Endothelial cell of umbilical vein (primary cell): ENCODE data around the gene DMBT1. TPM values are rescaled to one million over a fixed set of nuclear protein-coding genes. Genes with fewer than 3 reads are reported as not detected.

Source experiments
- BruUV-seq: library from RNA; stranded (reverse); fragments of 400-500 nt; replicated peaks from 2 replicates; lab custom pipeline; 2021; lab: Mats Ljungman, UMichigan
- CTCF ChIA-PET: fragments of 300-600, 350-600 bp; sonication (Branson Sonifier 250); formaldehyde crosslinking; loops from one replicate; lab custom pipeline; 2021; ENCODE audit warnings: antibody characterized with exemption, inconsistent platforms; lab: Charles Lee
- POLR2A ChIA-PET: fragments of 300-600, 350-600 bp; sonication (Branson Sonifier 250); formaldehyde crosslinking; loops from one replicate; lab custom pipeline; 2021; ENCODE audit warnings: antibody characterized with exemption, inconsistent platforms; lab: Charles Lee
- DNase-seq: peaks from one replicate; pipeline ENCODE4 v3.0.0-alpha.2; 2011; ENCODE audit warnings: low read depth, low spot score
- FAIRE-seq: peaks from 2 replicates; lab custom pipeline; 2011; peaks lifted over from hg19 to GRCh38; lab: Jason Lieb, UNC
- H2AFZ ChIP-seq: 2 replicates; pipeline ENCODE4 v1.6.0; 2012; ENCODE audit warnings: low read depth, low read length, control low read depth, inconsistent platforms
- H3K27ac ChIP-seq: 2 replicates; pipeline ENCODE4 v1.5.1; 2011; ENCODE audit warnings: low read depth, mild to moderate bottlenecking, control low read depth, low read length, moderate library complexity; ENCODE audit not compliant: insufficient read depth
- H3K27me3 ChIP-seq, 2 experiments: 2 replicates each; pipeline versions ENCODE4 v1.6.0 to v1.6.1; 2011; ENCODE audit warnings: low read length in 2 of 2, mixed read lengths in 1 of 2; ENCODE audit not compliant: control insufficient read depth in 2 of 2, insufficient read depth in 2 of 2
- H3K36me3 ChIP-seq, 2 experiments: 2 replicates in 1 of 2; 3 replicates in 1 of 2; pipeline ENCODE4 v1.5.1; 2011; ENCODE audit warnings: low read length in 2 of 2, mild to moderate bottlenecking in 1 of 2, moderate library complexity in 1 of 2; ENCODE audit not compliant: control insufficient read depth in 2 of 2, insufficient read depth in 2 of 2; ENCODE audit errors: extremely low read depth in 1 of 2
- H3K4me1 ChIP-seq: 3 replicates; pipeline ENCODE4 v1.5.1; 2011; ENCODE audit warnings: mild to moderate bottlenecking, low read length; ENCODE audit not compliant: control insufficient read depth, insufficient read depth; ENCODE audit errors: extremely low read depth
- H3K4me2 ChIP-seq: 2 replicates; pipeline ENCODE4 v1.6.1; 2011; ENCODE audit warnings: low read length, control low read depth, mixed read lengths; ENCODE audit not compliant: insufficient read depth
- H3K4me3 ChIP-seq, 3 experiments: fragments of 200-600 bp in 1 of 3; sonication (generic), shearing (Covaris generic) in 1 of 3; replicated peaks in 1 of 3; 2 replicates each; pipeline ENCODE4 v1.5.1; 2011 to 2016; ENCODE audit warnings: control low read depth in 3 of 3, low read length in 3 of 3, mild to moderate bottlenecking in 2 of 3, inconsistent platforms in 1 of 3, low read depth in 1 of 3, moderate library complexity in 1 of 3; ENCODE audit not compliant: insufficient read depth in 1 of 3
- H3K79me2 ChIP-seq: 2 replicates; pipeline ENCODE4 v1.6.0; 2012; ENCODE audit warnings: low read length, inconsistent platforms; ENCODE audit not compliant: control insufficient read depth, insufficient read depth
- H3K9ac ChIP-seq: replicated peaks from 2 replicates; pipeline ENCODE3; 2011; ENCODE audit warnings: low read length, control low read depth; ENCODE audit not compliant: insufficient read depth; ENCODE audit errors: extremely low read depth
- H3K9me1 ChIP-seq: replicated peaks from 3 replicates; pipeline ENCODE4 v1.6.0; 2011; ENCODE audit warnings: mild to moderate bottlenecking, low read length; ENCODE audit not compliant: control insufficient read depth, insufficient read depth; ENCODE audit errors: extremely low read depth
- H3K9me3 ChIP-seq: replicated peaks from 2 replicates; pipeline ENCODE4 v1.5.1; 2012; ENCODE audit warnings: low read length, inconsistent platforms; ENCODE audit not compliant: control insufficient read depth, insufficient read depth
- H4K20me1 ChIP-seq: replicated peaks from 2 replicates; pipeline ENCODE3; 2011; ENCODE audit warnings: mild to moderate bottlenecking, low read length; ENCODE audit not compliant: control insufficient read depth, insufficient read depth; ENCODE audit errors: extremely low read depth
- CTCF ChIP-seq, 2 donors: IDR thresholded peaks; 1 replicate in 1 of 2; 2 replicates in 1 of 2; pipeline ENCODE4 v1.5.1; 2011; ENCODE audit warnings: low read length in 2 of 2, mild to moderate bottlenecking in 2 of 2, moderate library complexity in 2 of 2, control low read depth in 1 of 2, inconsistent platforms in 1 of 2, low read depth in 1 of 2; ENCODE audit not compliant: insufficient read depth in 1 of 2; ENCODE audit errors: extremely low read depth in 1 of 2
- EZH2 ChIP-seq: IDR thresholded peaks from 2 replicates; pipeline ENCODE4 v1.6.1; 2012; ENCODE audit warnings: borderline replicate concordance, low read depth, mild to moderate bottlenecking, moderate library complexity, low read length, inconsistent platforms; ENCODE audit not compliant: severe bottlenecking
- FOS ChIP-seq: IDR thresholded peaks from 2 replicates; pipeline ENCODE4 v1.6.1; 2011; ENCODE audit warnings: mild to moderate bottlenecking, low read length, moderate library complexity, borderline replicate concordance; ENCODE audit not compliant: insufficient read depth
- GATA2 ChIP-seq: IDR thresholded peaks from 2 replicates; pipeline ENCODE4 v1.7.0; 2011; ENCODE audit warnings: low read depth, mild to moderate bottlenecking, moderate library complexity, mixed read lengths, low read length; ENCODE audit not compliant: insufficient read length, insufficient read depth
- JUN ChIP-seq: IDR thresholded peaks from 2 replicates; pipeline ENCODE4 v1.6.1; 2011; ENCODE audit warnings: borderline replicate concordance, low read depth; ENCODE audit not compliant: insufficient read length, insufficient read depth
- MAX ChIP-seq: IDR thresholded peaks from 2 replicates; pipeline ENCODE4 v1.6.1; 2011; ENCODE audit not compliant: insufficient read depth, insufficient read length
- MYC ChIP-seq: IDR thresholded peaks from one replicate; pipeline ENCODE4 v1.6.1; 2011; ENCODE audit warnings: mild to moderate bottlenecking, low read depth, low read length
- POLR2A ChIP-seq: IDR thresholded peaks from 2 replicates; pipeline ENCODE4 v1.6.1; 2012; ENCODE audit warnings: low read depth, mild to moderate bottlenecking, control low read depth, low read length
- POLR2AphosphoS5 ChIP-seq: IDR thresholded peaks from 2 replicates; pipeline ENCODE4 v1.6.1; 2012; ENCODE audit warnings: low read depth, mild to moderate bottlenecking, control low read depth, low read length, moderate library complexity; ENCODE audit not compliant: insufficient read depth
- dilution Hi-C: fragments of 300-500 bp; cut with MboI; formaldehyde crosslinking; loops from one replicate; pipeline ENCODE4 v1.15.0; 2019; ENCODE audit warnings: low sequenced_read_pairs; ENCODE audit not compliant: extremely low pct_ligation_motif_present
- intact Hi-C: fragments of 100-400 bp; cut with micrococcal nuclease; formaldehyde crosslinking; loops from one replicate; pipeline ENCODE4 v1.10.0; 2022
- polyA plus RNA-seq, 4 experiments: library from polyadenylated mRNA; depleted of rRNA in 3 of 4; stranded (reverse) in 3 of 4; unstranded in 1 of 4; fragments of >200 nt; gene quantifications; 2 replicates each; pipeline versions ENCODE4 v1.2.1 to v1.2.3, GENCODE V29; 2011 to 2012; ENCODE audit warnings: missing spikeins in 1 of 4
- total RNA-seq: library from RNA; stranded (reverse); gene quantifications from 2 replicates; pipeline ENCODE4 v1.2.3, GENCODE V29; 2021

DMBT1 gene
- total and polyA plus RNA-seq, 2 donors (not counting 3 experiments of a cell fraction or from before 2014, with no cell fraction given) = 0.01 TPM; not detected in 1

GRCh38 chr10:122673731-122674130 lies 113.2 kb downstream of the DMBT1 start:
- Histone ChIP-seq H3K27ac (no peak overlapping the region), H3K4me2 (no peak overlapping the region), H3K4me1 (no peaks in the 10 kb centered on the region), H3K9me1 (no peaks in the 10 kb centered on the region), H2AFZ (no peak overlapping the region), H3K9me3 (no peaks in the 10 kb centered on the region), H3K79me2 (no peaks in the 10 kb centered on the region), H3K4me3 (no peak overlapping the region), H3K27me3 (no peaks in the 10 kb centered on the region), H3K36me3 (no peaks in the 10 kb centered on the region), H4K20me1 (no peaks in the 10 kb centered on the region), H3K9ac (no peak overlapping the region)
- intact Hi-C loops (no loop called here), dilution Hi-C loops (no loop called here)
- FAIRE-seq (no peak), DNase-seq (no peak)
- no peak for TF ChIP-seq EZH2
- no peak for TF ChIP-seq POLR2A
- no peak for TF ChIP-seq MYC
- no peak for TF ChIP-seq CTCF (IDR thresholded peaks at IDR 0.05; ENCODE audit: extremely low read depth in 1 of 2, insufficient read depth in 1 of 2, low read depth in 1 of 2, low read length in 2 of 2)
- no peak for TF ChIP-seq FOS
- TF ChIP-seq MAX = no peak
- TF ChIP-seq JUN = no peak
- no peak for TF ChIP-seq GATA2
- TF ChIP-seq POLR2AphosphoS5 = no peak
- POLR2A ChIA-PET = no interaction called here
- CTCF ChIA-PET = interaction anchor here (1.2 to 1.8 kb wide), 2 partner anchors 15 to 25 kb away, joined by 3 to 4 read pairs; no protein-coding TSS in a partner anchor
- BruUV-seq = no TSS peak
